Activated CD4-positive, alpha-beta T cell treated with anti-CD3 and anti-CD28 coated beads, Interleukin-2, amount 10 ng/mL, durations not matched to agents 7 days and 5 days (primary cell): ENCODE results near the gene PLD4. TPM values are rescaled to one million over a fixed set of nuclear protein-coding genes. Genes with fewer than 3 reads are reported as not detected.
"Not testable (repeated sequence)": the region's sequence is repeated elsewhere in the genome, so short reads cannot be mapped to it uniquely, and the experiment has no call there.

Experiments used
- CTCF ChIA-PET: fragments of 350-600 bp; sonication (Branson Sonifier 250); formaldehyde crosslinking; loops from one replicate; lab custom pipeline; 2021; ENCODE audit warnings: antibody characterized with exemption; lab: Charles Lee
- POLR2A ChIA-PET: fragments of 350-600 bp; sonication (Branson Sonifier 250); formaldehyde crosslinking; loops from one replicate; lab custom pipeline; 2021; ENCODE audit warnings: antibody characterized with exemption; lab: Charles Lee
- DNase-seq: peaks from one replicate; pipeline ENCODE4 v3.0.0-alpha.2; 2020
- H3K27ac Mint-ChIP-seq: one replicate; pipeline ENCODE4 v1.8.0; 2021; ENCODE audit warnings: mild to moderate bottlenecking, moderate library complexity, mixed read lengths
- H3K27me3 Mint-ChIP-seq: one replicate; pipeline ENCODE4 v1.8.0; 2021; ENCODE audit warnings: mixed read lengths
- H3K36me3 Mint-ChIP-seq: one replicate; pipeline ENCODE4 v1.8.0; 2021; ENCODE audit warnings: low read depth, mixed read lengths
- H3K4me1 Mint-ChIP-seq: one replicate; pipeline ENCODE4 v1.8.0; 2021; ENCODE audit warnings: mixed read lengths
- H3K4me3 Mint-ChIP-seq: one replicate; pipeline ENCODE4 v1.8.0; 2021; ENCODE audit warnings: mild to moderate bottlenecking, moderate library complexity, mixed read lengths
- H3K9me3 Mint-ChIP-seq: one replicate; pipeline ENCODE4 v1.8.0; 2021; ENCODE audit warnings: mixed read lengths
- total RNA-seq, 2 experiments: library from RNA; stranded (reverse); gene quantifications; one replicate each; pipeline ENCODE4 v1.2.3, GENCODE V29; 2021

PLD4 gene
- total RNA-seq, 2 experiments from 2014 or later = not detected

DNA sequence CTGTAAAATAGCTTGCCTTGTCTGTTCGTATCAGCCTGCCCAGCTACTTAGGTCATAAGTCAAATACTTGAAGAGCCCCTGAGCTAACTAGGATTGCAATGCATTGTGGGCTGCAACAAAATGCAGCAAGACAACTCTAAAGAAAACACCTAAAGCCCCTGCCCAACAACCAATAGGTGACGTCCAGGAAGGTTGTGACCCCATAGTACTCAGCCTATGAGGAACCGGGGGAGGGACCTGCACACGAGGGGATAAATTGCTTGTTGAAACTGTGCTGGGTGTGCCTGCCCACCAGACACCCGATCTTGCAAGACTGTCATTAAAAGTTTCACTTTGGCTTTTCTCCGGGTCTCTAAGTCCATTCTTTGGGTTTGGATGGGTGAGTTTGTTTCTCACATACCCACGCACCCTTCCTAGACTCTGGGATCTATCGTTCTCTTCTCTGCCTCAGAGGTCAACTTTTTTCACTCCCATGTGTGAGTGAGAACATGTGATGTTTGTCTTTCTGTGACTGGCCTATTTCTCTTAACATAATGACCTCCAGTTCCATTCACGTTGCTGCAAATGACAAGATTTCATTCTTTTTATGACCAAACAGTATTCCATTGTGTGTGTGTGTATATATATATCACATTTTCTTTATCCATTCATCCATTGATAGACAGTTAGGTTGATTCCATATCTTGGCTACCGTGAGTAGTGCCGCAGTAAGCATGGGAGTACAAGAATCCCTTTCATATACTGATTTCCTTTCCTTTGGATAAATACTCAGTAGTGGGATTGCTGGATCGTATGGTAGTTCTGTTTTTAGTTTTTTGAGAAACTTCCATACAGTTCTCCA, 5.3 kb upstream of the PLD4 start:
- H3K4me1 Mint-ChIP-seq, DNase-seq, H3K4me3 Mint-ChIP-seq, H3K27ac Mint-ChIP-seq, CTCF ChIA-PET, H3K36me3 Mint-ChIP-seq, H3K9me3 Mint-ChIP-seq, POLR2A ChIA-PET: not testable (repeated sequence)
- peaks cover 13% of the 10 kb centered on the region for H3K27me3 Mint-ChIP-seq

DNA sequence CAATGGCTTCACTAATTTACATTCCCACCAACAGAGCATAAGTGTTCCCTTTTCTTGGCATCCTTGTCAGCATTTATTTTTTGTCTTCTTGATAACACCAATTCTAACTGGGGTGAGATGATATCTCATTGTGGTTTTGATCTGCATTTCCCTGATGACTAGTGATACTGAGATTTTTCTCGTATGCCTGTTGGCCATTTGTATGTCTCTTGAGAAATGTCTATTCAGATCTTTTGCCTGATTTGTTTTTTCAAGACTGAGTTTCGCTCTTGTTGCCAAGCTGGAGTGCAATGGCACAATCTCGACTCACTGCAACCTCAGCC, 4.7 kb upstream of the PLD4 start:
- no peaks in the 10 kb centered on the region for H3K9me3 Mint-ChIP-seq
- H3K27me3 Mint-ChIP-seq = peaks cover 9% of the 10 kb centered on the region
- H3K36me3 Mint-ChIP-seq = no peaks in the 10 kb centered on the region
- no peak for DNase-seq
- POLR2A ChIA-PET = no interaction called here
- no peaks in the 10 kb centered on the region for H3K4me1 Mint-ChIP-seq
- no peak overlapping the region for H3K4me3 Mint-ChIP-seq
- H3K27ac Mint-ChIP-seq = no peak overlapping the region
- CTCF ChIA-PET = no interaction called here

DNA sequence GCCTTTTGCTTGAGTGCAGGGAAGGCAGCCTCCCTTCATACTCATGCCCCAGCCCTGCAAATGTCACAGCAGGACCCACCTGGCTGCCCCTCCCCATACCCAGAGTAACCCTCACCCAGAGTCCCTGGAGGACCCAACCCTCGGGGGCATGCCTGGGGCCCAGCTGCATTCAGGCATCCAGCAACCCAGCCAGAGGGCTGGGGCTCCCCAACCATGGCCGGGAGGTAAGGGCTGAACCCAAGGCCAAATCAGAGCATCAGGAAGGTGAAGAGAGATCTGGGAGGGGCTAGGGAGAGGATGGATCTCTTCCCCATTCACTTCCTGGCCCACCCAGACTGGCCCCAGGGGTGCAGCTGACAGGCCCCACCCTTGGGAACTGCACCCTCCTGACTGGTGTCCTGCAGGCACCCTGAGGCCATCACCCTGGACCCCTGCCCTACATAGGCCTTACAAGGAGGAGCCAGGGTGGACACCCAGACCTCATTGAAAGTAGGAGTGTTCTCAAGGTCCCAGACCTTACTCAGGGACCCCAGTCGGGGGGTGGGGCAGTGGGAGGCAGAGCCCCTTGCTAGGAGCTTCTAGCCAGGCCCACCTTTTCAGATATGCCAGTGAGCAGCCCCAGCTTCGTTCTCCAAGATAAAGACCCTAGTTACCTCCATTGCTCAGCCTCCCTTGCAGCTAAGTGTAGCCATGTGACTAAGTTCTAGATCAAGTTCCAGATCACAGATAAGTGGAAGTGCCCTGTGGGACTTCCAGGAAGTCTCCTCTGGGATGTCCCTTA, 849 bp upstream of the PLD4 start:
- ChIA-PET CTCF (interaction anchor here (1.0 to 1.1 kb wide), 2 partner anchors 10 to 29 kb away, joined by 3 read pairs; no protein-coding TSS in a partner anchor), POLR2A (no interaction called here)
- Mint-ChIP-seq H3K9me3 (no peaks in the 10 kb centered on the region), H3K27ac (no peak overlapping the region), H3K4me1 (no peaks in the 10 kb centered on the region), H3K27me3 (peaks cover 7% of the 10 kb centered on the region), H3K36me3 (no peaks in the 10 kb centered on the region), H3K4me3 (no peak overlapping the region)
- no peak for DNase-seq

DNA sequence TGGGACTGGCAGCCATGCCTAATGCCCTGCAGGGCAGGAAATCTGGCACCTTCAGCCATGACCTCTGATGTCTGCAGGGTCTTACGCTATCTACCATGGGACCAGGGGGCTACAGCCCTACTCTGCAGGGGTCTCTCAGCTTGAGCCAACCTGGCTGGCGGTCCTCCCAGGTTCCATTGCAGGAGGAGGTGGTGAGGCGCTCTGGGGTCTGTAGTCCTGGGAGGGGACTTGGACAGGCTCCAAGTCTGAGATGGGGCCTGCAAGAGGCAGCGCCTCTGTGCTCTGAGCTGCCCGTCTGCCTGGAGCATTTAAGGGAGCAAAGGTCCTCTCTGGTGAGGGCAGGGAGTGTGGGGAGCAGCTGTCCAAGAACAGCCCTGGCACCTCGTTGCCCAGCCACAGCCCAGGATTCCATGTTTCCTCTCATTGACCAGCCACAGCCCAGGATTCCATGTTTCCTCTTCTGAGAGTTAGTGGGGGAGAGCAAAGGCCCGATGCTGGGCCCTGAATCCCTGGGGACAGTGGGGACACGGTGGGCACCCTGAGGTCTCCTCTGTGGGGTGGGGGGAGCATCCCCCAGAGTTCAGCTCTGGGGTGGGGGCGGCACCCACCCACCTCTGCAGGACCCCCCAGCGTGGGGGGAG, 655 bp downstream of the PLD4 start:
- Mint-ChIP-seq H3K27me3 (peaks cover 7% of the 10 kb centered on the region), H3K4me1 (no peaks in the 10 kb centered on the region), H3K36me3 (no peaks in the 10 kb centered on the region), H3K9me3 (no peaks in the 10 kb centered on the region), H3K27ac (no peak overlapping the region), H3K4me3 (no peak overlapping the region)
- ChIA-PET POLR2A (no interaction called here), CTCF (interaction anchor here (1.0 kb wide), 2 partner anchors 8 to 29 kb away, joined by 3 read pairs; no protein-coding TSS in a partner anchor)
- DNase-seq = no peak

DNA sequence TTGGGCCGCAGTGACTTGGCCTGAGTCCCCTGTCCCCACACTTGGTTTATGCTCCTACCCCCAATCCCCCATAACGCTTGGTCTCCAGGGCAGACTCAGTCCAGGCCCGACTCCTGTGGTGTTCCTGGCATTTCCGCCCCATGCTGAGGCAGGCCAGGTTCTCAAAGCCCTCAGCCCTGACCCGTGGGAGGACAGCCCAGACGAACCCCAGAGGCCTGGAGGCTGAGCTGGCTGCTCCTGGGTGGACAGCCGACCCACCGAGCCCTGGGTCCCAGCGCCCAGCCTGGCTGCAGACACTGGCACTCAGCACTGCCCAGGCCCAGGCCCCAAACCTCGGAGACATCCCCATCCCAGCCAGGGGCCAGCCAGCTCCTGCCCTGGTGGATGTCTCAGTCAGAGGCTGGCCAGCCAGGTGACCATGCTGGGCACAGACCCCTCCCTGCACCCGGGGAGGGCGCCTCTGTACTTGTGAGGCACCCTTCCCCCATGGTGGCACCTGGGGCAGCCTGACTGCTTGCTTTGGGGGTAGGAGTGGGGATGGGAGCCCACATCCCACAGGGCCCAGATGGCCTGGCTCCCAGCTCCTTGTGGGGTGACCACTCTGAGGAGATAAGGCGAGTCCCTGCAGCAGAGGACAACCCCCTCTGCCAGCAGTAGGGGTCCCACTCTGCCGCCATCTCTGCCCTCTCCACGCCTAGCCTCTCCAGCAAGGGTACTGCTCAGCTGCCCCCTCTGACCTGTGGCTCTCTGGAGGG, 1.4 kb downstream of the PLD4 start:
- Mint-ChIP-seq H3K27me3 (peaks cover 7% of the 10 kb centered on the region), H3K4me3 (no peak overlapping the region), H3K9me3 (no peaks in the 10 kb centered on the region), H3K27ac (no peak overlapping the region), H3K4me1 (no peaks in the 10 kb centered on the region), H3K36me3 (no peaks in the 10 kb centered on the region)
- ChIA-PET CTCF (interaction anchor here (1.0 kb wide), 1 partner anchor 30 kb away, joined by 3 read pairs; no protein-coding TSS in a partner anchor), POLR2A (no interaction called here)
- DNase-seq = no peak

DNA sequence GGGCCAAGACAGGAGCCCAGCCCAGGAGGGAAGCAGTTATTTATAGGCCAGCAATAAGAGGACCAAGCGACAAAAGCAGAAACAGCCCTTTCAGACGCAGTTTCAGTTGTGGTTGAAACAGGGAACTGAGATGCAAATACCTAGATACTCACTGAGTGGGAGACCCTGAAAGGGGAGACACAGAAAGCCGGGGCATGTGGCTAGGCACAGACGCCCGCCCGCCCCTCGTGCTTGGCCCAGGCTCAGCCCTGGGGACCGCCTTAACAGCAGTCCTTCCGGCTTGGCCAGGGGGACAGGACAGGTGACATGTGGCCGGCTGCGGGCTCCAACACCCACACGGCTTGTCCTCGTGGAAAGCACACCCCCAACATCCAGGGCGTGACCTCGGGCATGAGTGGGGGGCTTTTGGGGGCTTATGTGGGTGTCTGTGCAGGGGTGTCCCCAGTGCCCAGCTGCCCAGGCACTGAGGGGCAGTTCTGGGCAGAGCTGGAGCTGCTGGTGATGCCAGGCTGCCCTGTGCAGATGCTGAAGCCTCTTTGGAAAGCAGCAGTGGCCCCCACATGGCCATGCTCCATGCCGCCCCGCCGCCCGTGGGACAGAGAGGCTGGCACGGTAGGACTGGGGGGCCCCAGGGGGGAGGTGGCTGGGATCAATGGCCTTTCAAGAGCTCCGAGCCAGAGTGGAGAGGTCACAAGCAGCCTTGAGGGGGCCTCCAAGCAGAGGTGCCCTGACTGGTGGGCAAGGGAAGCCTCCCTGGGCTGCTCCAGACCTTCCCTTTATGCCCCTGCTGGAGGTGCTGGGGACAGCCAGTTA, 2.1 kb downstream of the PLD4 start:
- H3K36me3 Mint-ChIP-seq = no peaks in the 10 kb centered on the region
- no peak overlapping the region for H3K4me3 Mint-ChIP-seq
- no peak overlapping the region for H3K27ac Mint-ChIP-seq
- H3K4me1 Mint-ChIP-seq = no peaks in the 10 kb centered on the region
- ChIA-PET POLR2A (no interaction called here), CTCF (no interaction called here)
- H3K27me3 Mint-ChIP-seq = peaks cover 2% of the 10 kb centered on the region
- no peak for DNase-seq
- H3K9me3 Mint-ChIP-seq = no peaks in the 10 kb centered on the region

DNA sequence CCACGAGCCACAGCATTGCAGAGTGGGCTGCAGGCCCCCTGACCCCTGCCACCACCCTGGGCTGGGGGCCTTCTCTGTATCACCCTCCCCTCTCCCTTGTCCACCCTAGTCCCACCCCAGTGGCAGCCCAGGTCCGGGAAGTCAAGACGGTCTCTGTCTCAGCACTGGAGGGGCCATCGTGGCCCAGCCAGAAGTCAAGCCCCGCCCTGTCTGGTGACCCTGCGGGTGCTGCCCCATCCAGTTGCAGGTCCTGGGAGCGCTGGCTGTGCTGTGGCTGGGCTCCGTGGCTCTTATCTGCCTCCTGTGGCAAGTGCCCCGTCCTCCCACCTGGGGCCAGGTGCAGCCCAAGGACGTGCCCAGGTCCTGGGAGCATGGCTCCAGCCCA, 2.7 kb downstream of the PLD4 start:
- H3K9me3 Mint-ChIP-seq = no peaks in the 10 kb centered on the region
- no peaks in the 10 kb centered on the region for H3K36me3 Mint-ChIP-seq
- DNase-seq = no peak
- ChIA-PET CTCF (no interaction called here), POLR2A (no interaction called here)
- no peaks in the 10 kb centered on the region for H3K4me1 Mint-ChIP-seq
- H3K27me3 Mint-ChIP-seq = peaks cover 3% of the 10 kb centered on the region
- H3K4me3 Mint-ChIP-seq = no peak overlapping the region
- no peak overlapping the region for H3K27ac Mint-ChIP-seq

DNA sequence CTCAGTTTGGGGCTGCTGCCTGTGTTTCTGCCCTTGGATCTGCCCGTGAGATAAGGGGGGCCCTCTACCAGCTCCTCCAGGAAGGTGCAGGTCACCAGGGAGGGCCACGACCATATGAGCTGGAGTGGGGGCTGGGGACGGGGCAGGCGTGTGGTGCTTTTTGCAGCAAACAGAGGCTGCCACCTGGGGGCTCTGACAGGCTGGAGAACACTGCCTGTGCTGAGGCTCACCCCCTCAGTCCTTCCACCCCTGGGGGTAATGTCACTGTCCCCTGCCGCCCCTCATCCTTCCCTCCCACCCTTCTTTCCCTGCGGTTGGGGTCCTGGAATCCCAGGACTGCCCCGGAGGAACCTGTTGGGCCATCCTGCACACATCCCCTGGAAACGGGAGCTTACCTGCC, 3.2 kb downstream of the PLD4 start:
- CTCF ChIA-PET = no interaction called here
- H3K27ac Mint-ChIP-seq = no peak overlapping the region
- no peaks in the 10 kb centered on the region for H3K9me3 Mint-ChIP-seq
- POLR2A ChIA-PET = no interaction called here
- H3K4me1 Mint-ChIP-seq = no peaks in the 10 kb centered on the region
- H3K36me3 Mint-ChIP-seq = no peaks in the 10 kb centered on the region
- DNase-seq = no peak
- peaks cover 3% of the 10 kb centered on the region for H3K27me3 Mint-ChIP-seq
- no peak overlapping the region for H3K4me3 Mint-ChIP-seq

DNA sequence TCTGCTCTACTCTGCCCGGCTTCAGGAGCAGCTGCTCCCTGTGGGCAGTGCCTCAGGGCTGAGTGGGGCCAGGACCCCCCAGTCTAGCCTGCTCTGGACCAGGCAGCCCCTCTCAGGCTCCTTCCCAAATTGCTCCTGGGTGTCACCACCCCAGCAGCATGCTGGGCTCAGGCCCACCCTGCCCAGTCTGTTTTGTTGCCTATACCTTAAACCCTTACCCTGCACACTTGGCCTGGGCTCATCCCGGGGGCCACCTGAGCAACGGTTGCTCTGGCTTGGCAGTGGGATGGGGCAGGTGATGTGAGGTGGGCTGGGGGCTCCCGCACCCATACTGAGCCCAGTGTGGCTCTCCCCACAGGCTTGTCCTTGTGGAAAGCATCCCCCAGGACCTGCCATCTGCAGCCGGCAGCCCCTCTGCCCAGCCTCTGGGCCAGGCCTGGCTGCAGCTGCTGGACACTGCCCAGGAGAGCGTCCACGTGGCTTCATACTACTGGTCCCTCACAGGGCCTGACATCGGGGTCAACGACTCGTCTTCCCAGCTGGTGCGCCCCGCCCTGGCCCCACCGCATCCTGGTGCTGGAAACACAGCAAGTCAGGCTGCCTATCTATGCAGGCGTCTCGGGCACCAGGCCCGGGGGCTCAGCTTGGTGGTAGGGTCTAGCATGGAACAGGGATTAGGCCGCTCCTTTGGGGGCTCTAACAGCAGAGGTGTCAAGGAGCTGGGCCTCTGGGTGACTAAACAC, 3.9 kb downstream of the PLD4 start:
- POLR2A ChIA-PET = no interaction called here
- Mint-ChIP-seq H3K27me3 (peaks cover 3% of the 10 kb centered on the region), H3K9me3 (no peaks in the 10 kb centered on the region), H3K4me3 (no peak overlapping the region), H3K36me3 (no peaks in the 10 kb centered on the region), H3K4me1 (no peaks in the 10 kb centered on the region), H3K27ac (no peak overlapping the region)
- DNase-seq = no peak
- CTCF ChIA-PET = interaction anchor here (0.8 kb wide), 1 partner anchor 118 kb away, joined by 3 read pairs; no protein-coding TSS in a partner anchor

DNA sequence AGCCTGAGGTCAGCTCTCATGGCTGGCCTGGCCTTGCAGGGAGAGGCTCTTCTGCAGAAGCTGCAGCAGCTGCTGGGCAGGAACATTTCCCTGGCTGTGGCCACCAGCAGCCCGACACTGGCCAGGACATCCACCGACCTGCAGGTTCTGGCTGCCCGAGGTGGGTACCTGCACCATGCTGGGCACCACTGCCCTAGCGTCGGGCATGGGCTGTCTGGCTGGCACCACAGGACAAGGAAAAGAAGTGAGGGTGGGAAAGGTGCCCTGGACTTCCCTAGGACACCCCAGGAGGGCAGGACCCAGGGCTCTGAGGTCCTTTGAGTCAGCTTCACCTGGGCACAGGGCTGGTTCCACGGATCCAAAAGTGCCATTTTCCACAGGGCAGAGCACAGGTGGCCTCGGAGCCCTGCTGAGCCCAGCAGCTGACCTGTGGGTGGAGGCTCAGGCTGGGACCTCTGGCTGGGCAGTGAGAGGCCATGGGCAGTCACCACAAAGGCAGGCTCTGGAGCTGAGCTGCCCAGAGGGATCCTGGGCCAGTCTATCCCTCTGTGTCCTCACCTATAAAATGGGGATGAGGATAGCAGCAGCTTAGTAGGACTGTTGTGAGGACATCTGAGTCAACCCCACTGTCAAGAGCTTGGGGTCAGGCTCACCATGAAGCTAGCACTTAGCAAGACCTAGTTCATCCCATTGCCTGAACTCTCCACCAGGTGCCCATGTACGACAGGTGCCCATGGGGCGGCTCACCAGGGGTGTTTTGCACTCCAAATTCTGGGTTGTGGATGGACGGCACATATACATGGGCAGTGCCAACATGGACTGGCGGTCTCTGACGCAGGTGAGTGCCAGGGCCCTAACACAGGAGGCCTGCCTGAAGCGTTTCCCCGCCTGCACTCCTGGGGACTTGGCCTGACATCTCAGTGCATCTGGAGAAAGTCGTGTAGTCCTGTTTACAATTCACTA, 4.9 kb downstream of the PLD4 start:
- DNase-seq = no peak
- H3K27me3 Mint-ChIP-seq = peaks cover 10% of the 10 kb centered on the region
- no peaks in the 10 kb centered on the region for H3K36me3 Mint-ChIP-seq
- no peak overlapping the region for H3K4me3 Mint-ChIP-seq
- H3K9me3 Mint-ChIP-seq = no peaks in the 10 kb centered on the region
- ChIA-PET CTCF (interaction anchor here (0.8 kb wide), 1 partner anchor 117 kb away, joined by 3 read pairs; no protein-coding TSS in a partner anchor), POLR2A (no interaction called here)
- H3K4me1 Mint-ChIP-seq = peaks cover 1% of the 10 kb centered on the region
- no peak overlapping the region for H3K27ac Mint-ChIP-seq
